ENCODE measurements around the gene PCDHA1.

The PCDHA1 gene

GRCh38 chr5:140967226-140967893 is 181.4 kb downstream of the PCDHA1 start:
- no peak overlapping the region for H3K4me3 ChIP-seq (ENCODE audit: control insufficient read depth, low read depth, low read length)
- TF ChIP-seq CTCF (IDR thresholded peaks at IDR 0.05; ENCODE audit: control insufficient read depth, insufficient read depth, low read depth, low read length, missing control alignments), result no peak
- no peak for DNase-seq (ENCODE audit: low read depth)

DNA sequence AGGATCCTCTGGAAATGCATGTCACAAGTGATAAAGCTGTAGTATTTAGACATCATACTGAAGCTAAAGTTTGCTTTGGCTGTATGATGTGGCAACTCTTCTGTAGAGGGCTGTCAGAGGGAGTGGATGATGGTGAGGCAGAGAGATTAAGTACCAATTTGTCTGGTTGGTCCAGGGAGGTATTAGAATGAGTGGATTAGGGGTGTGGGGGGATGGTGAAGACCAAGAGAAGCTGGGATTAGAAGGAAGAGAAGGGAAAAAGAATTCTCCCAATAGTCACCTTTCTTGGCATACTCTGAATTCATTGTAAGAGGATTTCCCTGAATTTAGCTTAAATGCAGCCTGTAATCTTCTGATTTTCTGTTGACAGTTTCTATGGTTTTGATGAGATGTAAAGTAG is 183.9 kb downstream of the PCDHA1 start:
- no peak overlapping the region for H3K4me3 ChIP-seq (ENCODE audit: control insufficient read depth, low read depth, low read length)
- no peak for DNase-seq (ENCODE audit: low read depth)
- TF ChIP-seq CTCF (IDR thresholded peaks at IDR 0.05; ENCODE audit: control insufficient read depth, insufficient read depth, low read depth, low read length, missing control alignments), result no peak

- no peak for DNase-seq (ENCODE audit: low read depth)
- no peak for TF ChIP-seq CTCF (IDR thresholded peaks at IDR 0.05; ENCODE audit: control insufficient read depth, insufficient read depth, low read depth, low read length, missing control alignments)
- no peak overlapping the region for H3K4me3 ChIP-seq (ENCODE audit: control insufficient read depth, low read depth, low read length)
These were observed 187.6 kb downstream of the PCDHA1 start for GRCh38 chr5:140973550-140973949.

- no peak overlapping the region for H3K4me3 ChIP-seq (ENCODE audit: control insufficient read depth, low read depth, low read length)
- DNase-seq (ENCODE audit: low read depth), result no peak
- no peak for TF ChIP-seq CTCF (IDR thresholded peaks at IDR 0.05; ENCODE audit: control insufficient read depth, insufficient read depth, low read depth, low read length, missing control alignments)
These were observed 191.1 kb downstream of the PCDHA1 start for GRCh38 chr5:140977003-140977402.

GRCh38 chr5:140978260-140978659 is 192.3 kb downstream of the PCDHA1 start:
- DNase-seq (ENCODE audit: low read depth), result no peak
- no peak for TF ChIP-seq CTCF (IDR thresholded peaks at IDR 0.05; ENCODE audit: control insufficient read depth, insufficient read depth, low read depth, low read length, missing control alignments)
- H3K4me3 ChIP-seq (ENCODE audit: control insufficient read depth, low read depth, low read length), result no peak overlapping the region

GRCh38 chr5:140978983-140979382 is 193.0 kb downstream of the PCDHA1 start:
- H3K4me3 ChIP-seq (ENCODE audit: control insufficient read depth, low read depth, low read length), result no peak overlapping the region
- DNase-seq (ENCODE audit: low read depth), result no peak
- no peak for TF ChIP-seq CTCF (IDR thresholded peaks at IDR 0.05; ENCODE audit: control insufficient read depth, insufficient read depth, low read depth, low read length, missing control alignments)

All from AG09309 (cell line).